Endothelial cell (in vitro differentiated cells): ENCODE data around the gene KCTD15. TPM values are rescaled to one million over a fixed set of nuclear protein-coding genes. Genes with fewer than 3 reads are reported as not detected.

ENCODE experiments used
- DNase-seq: peaks from one replicate; pipeline ENCODE4 v3.0.0; 2021; ENCODE audit warnings: low spot score
- H3K27ac Mint-ChIP-seq: one replicate; pipeline ENCODE4 v1.8.0; 2021; ENCODE audit warnings: mixed read lengths, inconsistent platforms; ENCODE audit not compliant: unreplicated experiment
- H3K27me3 Mint-ChIP-seq: one replicate; pipeline ENCODE4 v1.8.0; 2021; ENCODE audit warnings: mild to moderate bottlenecking, moderate library complexity, mixed read lengths, inconsistent platforms; ENCODE audit not compliant: unreplicated experiment
- H3K36me3 Mint-ChIP-seq: one replicate; pipeline ENCODE4 v1.8.0; 2021; ENCODE audit warnings: mild to moderate bottlenecking, low read depth, mixed read lengths, inconsistent platforms; ENCODE audit not compliant: unreplicated experiment
- H3K4me1 Mint-ChIP-seq: one replicate; pipeline ENCODE4 v1.8.0; 2021; ENCODE audit warnings: mild to moderate bottlenecking, mixed read lengths, inconsistent platforms; ENCODE audit not compliant: unreplicated experiment
- H3K4me3 Mint-ChIP-seq: one replicate; pipeline ENCODE4 v1.8.0; 2021; ENCODE audit warnings: mild to moderate bottlenecking, mixed read lengths, inconsistent platforms; ENCODE audit not compliant: unreplicated experiment
- H3K9me3 Mint-ChIP-seq: one replicate; pipeline ENCODE4 v1.8.0; 2021; ENCODE audit warnings: mixed read lengths, inconsistent platforms; ENCODE audit not compliant: unreplicated experiment
- total RNA-seq: library from RNA; stranded (reverse); fragmentation: NEBNext Ultra II Directional; extraction: Animal tissue kit (Norgen Biotek cat#: 25700); gene quantifications from one replicate; pipeline ENCODE4 v1.2.1, GENCODE V29; 2021; ENCODE audit not compliant: unreplicated experiment
- TF ChIP-seq, protein P1 (sequence below): fragments of 200-600 bp; sonication (generic); IDR thresholded peaks from one replicate; pipeline ENCODE4 v1.5.0; 2021; ENCODE audit warnings: antibody characterized with exemption; ENCODE audit not compliant: unreplicated experiment

The KCTD15 gene
- total RNA-seq, 1 donor from 2014 or later, result 81.1 TPM

DNA sequence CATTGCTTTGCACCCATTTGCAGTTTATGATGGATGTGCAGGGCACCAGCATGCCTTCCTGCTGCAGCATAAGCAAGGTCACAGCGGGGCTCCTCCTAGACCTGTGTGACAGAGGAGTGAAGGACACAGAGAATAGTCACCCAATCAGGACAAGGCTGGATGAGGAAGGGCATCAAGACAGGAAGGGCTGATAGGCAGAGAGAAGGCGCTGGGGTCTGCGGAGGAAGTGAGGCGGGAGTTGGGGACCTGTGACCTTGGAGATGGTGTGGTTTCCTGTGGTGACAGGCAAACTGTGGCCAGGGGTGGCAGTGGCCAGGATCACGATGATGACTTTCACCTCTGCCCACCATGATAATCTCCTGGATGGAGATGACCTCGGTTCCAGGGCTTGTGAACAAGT, 16.4 kb upstream of the KCTD15 start:
- TF ChIP-seq, protein P1, sequence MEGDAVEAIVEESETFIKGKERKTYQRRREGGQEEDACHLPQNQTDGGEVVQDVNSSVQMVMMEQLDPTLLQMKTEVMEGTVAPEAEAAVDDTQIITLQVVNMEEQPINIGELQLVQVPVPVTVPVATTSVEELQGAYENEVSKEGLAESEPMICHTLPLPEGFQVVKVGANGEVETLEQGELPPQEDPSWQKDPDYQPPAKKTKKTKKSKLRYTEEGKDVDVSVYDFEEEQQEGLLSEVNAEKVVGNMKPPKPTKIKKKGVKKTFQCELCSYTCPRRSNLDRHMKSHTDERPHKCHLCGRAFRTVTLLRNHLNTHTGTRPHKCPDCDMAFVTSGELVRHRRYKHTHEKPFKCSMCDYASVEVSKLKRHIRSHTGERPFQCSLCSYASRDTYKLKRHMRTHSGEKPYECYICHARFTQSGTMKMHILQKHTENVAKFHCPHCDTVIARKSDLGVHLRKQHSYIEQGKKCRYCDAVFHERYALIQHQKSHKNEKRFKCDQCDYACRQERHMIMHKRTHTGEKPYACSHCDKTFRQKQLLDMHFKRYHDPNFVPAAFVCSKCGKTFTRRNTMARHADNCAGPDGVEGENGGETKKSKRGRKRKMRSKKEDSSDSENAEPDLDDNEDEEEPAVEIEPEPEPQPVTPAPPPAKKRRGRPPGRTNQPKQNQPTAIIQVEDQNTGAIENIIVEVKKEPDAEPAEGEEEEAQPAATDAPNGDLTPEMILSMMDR, result no peak
- DNase-seq, result no peak
- H3K9me3 Mint-ChIP-seq, result no peaks in the 10 kb centered on the region
- H3K27ac Mint-ChIP-seq, result no peak overlapping the region
- H3K4me3 Mint-ChIP-seq, result no peak overlapping the region
- H3K27me3 Mint-ChIP-seq, result peaks cover 18% of the 10 kb centered on the region
- H3K36me3 Mint-ChIP-seq, result peaks cover 4% of the 10 kb centered on the region
- H3K4me1 Mint-ChIP-seq, result peaks cover 13% of the 10 kb centered on the region

DNA sequence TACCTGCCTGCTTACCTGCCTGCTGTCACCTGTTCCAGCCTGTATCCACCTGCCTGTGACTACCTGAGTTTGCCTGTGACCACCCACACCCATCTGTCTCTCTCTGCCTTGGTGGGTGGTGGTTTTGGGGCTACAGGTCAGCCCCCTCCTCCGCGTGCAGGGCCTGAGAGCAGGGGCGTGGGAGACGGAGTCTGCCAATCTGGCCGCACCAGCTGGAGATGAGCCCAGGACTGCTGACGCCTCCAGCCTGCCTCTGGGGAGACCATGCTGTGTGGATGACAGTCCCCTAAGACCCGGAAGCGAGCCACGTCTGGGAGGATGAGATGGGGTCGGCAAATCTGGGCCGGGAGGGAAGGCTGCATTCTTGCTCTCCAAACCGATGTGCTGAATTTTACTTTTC, 15.9 kb upstream of the KCTD15 start:
- H3K4me1 Mint-ChIP-seq, result peaks cover 13% of the 10 kb centered on the region
- DNase-seq, result no peak
- no peak overlapping the region for H3K4me3 Mint-ChIP-seq
- peaks cover 18% of the 10 kb centered on the region for H3K27me3 Mint-ChIP-seq
- no peak overlapping the region for H3K27ac Mint-ChIP-seq
- no peaks in the 10 kb centered on the region for H3K9me3 Mint-ChIP-seq
- H3K36me3 Mint-ChIP-seq, result peaks cover 4% of the 10 kb centered on the region
- TF ChIP-seq, protein P1, result no peak

DNA sequence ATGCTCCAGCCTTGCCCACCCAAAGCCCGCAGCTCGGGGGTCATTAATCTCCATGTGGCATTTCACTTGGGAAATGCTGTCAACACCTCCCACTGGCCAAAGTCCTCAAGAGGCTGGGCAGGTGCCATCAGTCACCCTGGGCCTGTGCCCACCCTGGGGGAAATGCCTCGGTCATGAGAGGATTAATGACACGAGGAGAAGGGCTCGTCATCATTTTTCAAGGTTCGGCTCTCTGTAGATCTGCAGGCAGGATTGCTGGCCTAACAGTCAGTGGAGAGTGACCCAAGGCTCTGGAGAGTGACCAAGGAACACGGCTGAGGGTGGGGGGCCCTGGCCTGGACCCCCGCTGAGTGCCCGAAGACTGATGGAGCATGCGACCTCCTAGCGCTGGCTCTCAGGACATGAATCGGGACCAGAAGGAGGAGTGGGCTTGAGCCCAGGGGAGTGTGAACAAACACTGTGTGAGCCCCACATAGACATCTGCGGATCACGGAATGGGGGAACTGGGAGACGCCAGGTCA, 15.2 kb upstream of the KCTD15 start:
- Mint-ChIP-seq H3K4me1 (peaks cover 13% of the 10 kb centered on the region), H3K27me3 (peaks cover 15% of the 10 kb centered on the region), H3K4me3 (no peak overlapping the region), H3K36me3 (peaks cover 4% of the 10 kb centered on the region), H3K9me3 (no peaks in the 10 kb centered on the region), H3K27ac (no peak overlapping the region)
- no peak for DNase-seq
- TF ChIP-seq, protein P1, result no peak

DNA sequence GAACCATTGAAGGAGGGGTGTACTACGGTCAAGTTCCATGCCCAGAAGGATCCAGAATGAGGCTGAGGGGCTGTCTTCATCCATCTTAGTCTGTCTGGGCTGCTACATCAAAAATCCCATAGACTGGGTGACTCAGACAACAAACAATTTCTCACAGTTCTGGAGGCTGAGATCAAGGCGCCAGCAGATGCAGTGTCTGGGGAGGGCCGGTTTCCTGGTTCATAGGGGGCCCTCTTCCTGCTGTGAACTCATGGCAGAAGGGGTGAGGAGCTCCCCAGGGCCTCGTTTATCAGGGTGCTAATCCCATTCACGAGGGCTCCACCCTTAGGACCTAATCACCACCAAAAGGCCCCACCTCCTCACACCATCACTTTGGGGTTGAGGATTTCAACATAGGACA, 14.7 kb upstream of the KCTD15 start:
- H3K27ac Mint-ChIP-seq, result no peak overlapping the region
- DNase-seq, result no peak
- TF ChIP-seq, protein P1, result no peak
- no peak overlapping the region for H3K4me3 Mint-ChIP-seq
- peaks cover 13% of the 10 kb centered on the region for H3K4me1 Mint-ChIP-seq
- H3K27me3 Mint-ChIP-seq, result peaks cover 15% of the 10 kb centered on the region
- H3K36me3 Mint-ChIP-seq, result peaks cover 4% of the 10 kb centered on the region
- H3K9me3 Mint-ChIP-seq, result no peaks in the 10 kb centered on the region

DNA sequence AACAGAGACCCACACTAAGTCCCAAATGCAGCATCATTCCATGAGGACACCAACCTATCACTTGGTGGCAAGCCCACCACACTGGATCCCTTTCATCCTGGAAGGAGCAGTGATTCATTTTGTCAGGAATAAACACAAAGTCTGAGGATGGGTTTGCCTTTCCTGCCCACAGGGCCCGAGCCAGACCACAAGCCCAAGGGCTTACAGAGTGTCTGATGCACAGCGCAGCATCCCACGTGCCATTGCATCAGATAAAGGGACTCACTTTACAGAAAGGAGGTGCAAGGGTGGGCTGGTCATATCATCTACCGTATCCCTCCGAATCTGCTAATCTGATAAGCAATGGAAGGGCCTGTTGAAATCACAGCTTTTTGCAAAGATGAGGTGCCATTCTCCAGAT, 12.2 kb upstream of the KCTD15 start:
- H3K4me1 Mint-ChIP-seq, result peaks cover under 1% of the 10 kb centered on the region
- no peaks in the 10 kb centered on the region for H3K9me3 Mint-ChIP-seq
- H3K27ac Mint-ChIP-seq, result no peak overlapping the region
- H3K27me3 Mint-ChIP-seq, result peaks cover 8% of the 10 kb centered on the region
- DNase-seq, result no peak
- H3K4me3 Mint-ChIP-seq, result no peak overlapping the region
- H3K36me3 Mint-ChIP-seq, result no peaks in the 10 kb centered on the region
- TF ChIP-seq, protein P1, result no peak
